Stimulated activated CD8-positive, alpha-beta memory T cell treated with anti-CD3 and anti-CD28 coated beads, Interleukin-7, amount 100 ng/mL, for 24 hours (primary cell): ENCODE results near the gene DGKI.

ENCODE experiments used
- DNase-seq: peaks from one replicate; pipeline ENCODE4 v3.0.0-alpha.2; 2020; ENCODE audit warnings: low read depth

DGKI gene

DNA sequence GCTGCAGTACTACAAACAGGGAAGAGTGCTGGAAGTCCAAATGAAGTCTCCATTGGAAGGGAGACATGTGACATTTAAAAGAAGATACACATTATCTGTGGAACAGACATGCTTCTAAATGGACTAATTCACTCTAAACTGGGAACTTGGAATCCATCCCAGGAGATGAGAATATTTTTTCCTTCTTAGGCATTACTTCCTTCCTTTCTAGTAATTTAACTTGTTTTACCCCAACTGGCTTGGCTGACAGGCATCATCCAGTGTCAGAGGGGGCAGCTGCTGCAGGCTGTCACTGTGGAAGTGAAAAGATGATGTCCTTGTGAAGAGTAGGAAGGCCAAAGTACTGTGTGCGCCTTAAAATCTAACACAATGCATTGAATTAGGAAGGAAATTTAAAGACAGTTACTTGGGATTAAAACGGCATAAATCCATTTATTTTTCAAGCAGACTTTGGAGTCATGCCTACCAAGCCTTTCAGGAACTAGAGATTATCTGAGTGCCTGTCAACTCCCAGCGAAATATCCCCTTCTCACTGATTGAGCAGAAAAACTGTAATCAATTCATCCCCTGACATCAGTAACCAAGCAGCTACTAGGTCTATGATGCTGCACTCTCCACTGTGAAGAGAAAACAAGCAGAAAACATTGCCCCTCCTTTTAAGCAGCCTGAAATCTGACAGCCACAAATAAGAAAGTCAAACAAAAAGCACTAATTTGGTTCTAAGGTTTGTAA lies 161.2 kb downstream of the DGKI start:
- DNase-seq, result no peak

DNA sequence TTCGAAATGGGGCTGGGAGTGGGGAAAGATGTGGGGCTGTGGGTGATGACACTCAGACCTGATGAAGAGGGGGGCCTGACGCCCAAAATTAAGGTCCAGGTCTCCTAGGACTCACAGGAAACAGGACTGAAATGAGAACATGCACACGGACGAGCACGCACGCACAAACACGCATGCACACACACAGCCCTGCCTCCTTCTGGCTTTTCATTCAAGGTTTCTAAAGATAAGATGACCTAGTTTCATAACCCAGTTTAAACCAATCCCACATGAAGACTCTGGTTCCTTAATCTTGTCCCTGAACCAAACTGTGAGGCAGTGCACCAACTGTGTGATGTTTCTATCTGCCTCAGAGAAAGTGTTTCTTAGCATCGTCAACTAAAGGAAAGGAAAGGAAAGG lies 162.0 kb downstream of the DGKI start:
- DNase-seq, result no peak

DNA sequence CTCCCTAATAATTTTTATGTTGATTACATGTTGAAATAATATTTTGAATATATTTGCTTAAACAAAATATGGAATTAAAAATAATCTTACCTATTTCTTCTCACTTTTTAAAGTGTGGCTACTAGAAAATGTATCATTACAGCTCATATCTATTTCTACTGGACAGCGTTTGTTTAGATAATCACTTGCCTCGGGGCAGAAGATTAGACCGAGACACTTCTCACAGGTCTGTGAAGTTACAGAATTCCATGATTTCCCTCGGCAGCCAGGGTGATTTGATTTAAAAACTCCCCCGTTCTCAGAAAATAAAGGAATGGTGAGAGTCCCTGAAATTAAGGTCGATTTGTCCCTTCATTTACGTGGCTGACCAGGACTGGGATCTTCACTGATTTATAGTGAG lies 162.5 kb downstream of the DGKI start:
- DNase-seq, result no peak

DNA sequence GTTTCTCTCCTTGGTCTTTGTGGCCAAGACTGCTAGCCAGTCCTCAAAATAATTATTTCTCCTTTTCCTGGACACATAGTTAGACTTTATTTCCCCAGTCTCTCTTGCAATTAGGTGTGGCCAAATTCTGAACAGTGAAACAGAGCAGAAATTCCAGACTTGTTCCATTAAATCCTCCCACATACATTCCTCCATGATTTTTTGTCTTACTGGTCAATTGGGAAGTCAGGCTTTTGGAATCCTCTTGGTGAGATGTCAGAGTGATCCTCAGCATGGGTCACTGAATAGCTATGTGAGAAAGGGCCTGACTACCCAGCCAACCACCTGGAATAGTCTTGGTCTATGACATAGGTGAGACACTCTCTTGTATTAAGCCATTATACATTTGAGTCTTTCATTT lies 164.2 kb downstream of the DGKI start:
- DNase-seq, result no peak

DNA sequence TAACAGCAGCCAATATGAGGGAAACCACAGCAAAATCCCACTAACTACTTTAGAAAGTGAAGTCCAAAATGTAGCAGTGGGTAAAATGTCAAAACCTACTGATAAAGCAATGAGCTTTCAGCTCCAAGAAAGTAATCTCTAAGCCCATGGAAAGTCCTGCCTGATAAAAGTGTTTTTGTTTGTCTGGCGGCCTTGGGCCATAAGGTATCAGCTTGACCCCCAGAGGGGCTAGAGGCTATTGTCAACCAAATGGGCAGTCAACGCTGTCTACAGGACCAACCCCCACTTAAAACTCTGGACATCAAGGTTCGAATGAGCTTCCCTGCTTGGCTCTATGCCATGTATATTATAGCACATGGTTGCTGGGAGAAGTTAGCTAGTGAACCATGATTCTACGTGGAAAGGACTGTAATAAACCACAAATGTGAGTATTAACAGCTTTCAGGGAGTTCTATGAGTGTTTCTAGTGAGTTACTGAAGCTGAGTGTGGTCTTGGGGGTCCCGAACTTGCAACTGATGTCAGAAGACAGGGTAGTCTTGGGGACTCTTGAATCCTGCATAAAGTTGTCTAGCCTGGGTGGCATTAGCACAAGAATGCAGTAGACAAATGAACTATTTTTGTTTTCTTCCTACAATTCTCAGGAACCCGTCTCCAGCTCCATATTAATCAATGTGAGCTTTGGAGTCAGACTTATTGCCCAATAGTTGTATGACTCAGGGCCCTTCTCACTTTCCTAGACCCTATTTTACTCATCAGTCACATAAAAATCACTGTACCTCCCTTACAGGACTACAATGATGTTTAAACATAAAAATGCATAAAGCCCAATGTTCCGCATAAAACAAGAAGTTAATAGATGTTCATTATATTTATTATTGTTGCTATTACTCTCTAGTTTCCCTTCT lies 164.9 kb downstream of the DGKI start:
- DNase-seq, result no peak

DNA sequence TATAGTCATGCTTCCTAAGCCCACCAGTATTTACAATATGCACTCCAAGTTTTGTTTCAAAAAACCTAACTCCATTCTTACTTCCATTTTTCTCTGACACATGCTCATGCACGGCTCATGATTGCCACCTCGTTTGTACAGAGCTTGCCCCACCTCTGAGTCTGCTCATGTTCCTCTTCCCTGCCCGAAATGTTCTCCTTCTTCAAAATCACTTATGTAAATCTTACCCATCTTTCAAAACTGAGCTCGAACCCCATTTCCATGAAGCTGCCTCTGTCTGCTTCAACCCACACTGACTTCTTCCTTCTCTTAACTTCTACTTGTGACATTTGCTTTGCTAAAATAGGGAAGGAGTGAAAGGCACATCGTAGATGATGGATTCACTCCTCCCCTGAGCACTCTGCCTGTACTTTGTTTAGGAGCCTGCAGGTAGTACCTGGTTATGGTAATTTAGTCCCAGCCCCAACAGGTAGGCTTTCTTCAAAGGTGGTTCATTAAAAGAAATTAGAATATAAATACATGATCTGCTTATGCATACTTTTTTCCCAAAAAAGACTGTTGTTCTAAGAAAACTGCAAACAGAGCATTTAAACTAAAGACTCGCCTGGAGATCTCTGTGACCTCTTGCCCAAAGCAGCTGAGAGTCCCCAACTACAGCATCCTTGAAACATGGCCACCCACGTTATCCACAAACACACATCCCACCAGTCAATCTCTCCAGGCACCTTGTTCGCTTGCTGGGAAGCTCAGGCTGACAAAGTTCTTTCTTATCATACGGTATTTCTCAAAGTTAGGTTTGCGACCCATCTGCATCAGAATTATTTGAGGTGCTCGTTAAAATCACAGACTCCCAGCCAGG lies 172.0 kb downstream of the DGKI start:
- no peak for DNase-seq

DNA sequence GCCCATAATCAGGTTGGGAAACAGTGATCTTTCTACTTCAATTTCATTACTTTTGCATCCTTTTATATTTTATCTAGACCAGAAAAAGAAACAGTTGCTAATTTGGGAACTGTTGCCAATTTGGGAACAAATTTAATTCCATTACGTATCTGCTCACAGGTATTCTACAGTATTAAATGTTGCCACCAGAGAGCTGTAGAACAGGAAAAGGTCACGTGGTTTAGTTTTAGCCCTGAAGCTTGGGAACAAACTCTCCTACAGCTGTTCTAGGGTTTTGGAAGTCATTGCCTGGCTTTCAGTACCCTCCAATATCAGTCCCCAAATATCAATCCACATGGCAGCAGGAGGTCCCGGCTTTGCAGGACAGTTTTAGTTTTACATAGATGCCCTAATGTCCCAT lies 172.7 kb downstream of the DGKI start:
- DNase-seq, result no peak

DNA sequence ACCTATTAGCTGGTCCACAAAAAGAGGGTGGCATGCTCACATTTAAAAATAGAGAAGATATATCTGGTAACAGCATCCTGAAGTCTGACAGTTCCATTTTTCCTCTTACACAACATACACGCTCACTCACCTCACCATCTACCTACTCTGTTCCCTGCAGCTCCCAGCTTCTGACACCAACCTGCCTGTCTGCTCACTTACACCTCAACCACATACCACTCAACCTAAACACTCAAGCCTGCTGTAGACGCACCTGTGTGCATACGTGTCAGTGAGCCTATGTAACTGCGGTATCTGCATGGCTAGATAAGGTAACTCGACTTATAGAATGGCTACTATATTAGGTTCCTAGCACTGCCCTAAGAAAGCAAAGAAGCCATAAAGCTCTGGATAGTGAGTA lies 174.9 kb downstream of the DGKI start:
- no peak for DNase-seq

DNA sequence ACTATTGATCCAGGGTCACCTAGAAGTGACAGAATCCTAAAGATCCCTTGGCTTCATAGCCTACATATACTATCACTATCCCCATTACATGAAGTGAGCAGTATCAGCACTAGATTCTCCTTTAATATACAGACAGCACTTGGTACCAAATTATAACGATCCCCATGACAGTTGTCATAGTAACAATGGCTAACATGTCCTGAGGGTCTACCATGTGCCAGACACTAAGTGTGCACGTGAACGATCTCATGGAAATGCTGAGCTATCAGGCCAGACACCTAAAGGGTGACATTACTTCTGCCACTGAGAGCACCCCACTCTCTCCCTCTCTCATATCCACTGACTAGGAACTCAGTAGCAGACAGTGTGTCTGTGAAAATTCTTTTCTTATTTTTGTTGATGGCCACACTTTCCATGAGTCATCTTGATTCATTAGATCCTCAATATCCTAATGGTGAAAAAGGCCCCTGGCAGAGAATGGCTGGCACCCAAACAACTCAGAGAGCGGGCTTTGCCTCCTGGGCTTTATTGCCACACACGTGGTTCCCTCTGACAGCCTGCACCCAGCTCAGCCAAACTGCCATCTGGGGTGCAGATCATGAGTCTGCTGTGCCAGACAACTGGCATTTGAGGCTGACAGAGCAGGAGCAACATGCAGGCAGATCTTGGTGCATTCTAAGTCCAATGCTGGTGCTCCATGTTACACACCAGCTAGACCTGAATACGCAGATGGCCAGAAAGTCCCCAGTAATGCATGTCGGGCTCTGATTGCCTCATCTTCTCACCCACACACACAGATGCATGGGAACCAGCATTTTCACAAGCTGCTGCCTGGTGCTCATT lies 176.3 kb downstream of the DGKI start:
- DNase-seq, result no peak

DNA sequence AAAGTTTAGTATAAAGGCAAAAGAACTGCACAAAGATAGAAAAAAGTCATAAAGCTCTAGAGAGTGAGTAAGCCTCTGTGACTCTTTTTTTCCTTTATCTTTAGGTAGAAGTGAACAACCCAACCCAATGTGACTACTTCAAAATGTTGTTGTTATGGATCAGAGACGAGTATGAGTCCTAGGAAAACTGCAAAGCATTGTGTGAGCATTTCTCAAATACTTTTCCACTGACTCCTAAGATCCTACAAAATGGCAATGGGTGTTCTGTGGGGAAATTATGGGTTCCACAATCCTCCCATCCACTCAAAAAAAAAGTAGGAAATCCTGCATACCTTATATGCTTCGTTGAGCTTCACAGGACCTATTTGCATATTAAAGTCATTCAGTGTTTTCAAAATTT lies 177.1 kb downstream of the DGKI start:
- DNase-seq, result no peak

DNA sequence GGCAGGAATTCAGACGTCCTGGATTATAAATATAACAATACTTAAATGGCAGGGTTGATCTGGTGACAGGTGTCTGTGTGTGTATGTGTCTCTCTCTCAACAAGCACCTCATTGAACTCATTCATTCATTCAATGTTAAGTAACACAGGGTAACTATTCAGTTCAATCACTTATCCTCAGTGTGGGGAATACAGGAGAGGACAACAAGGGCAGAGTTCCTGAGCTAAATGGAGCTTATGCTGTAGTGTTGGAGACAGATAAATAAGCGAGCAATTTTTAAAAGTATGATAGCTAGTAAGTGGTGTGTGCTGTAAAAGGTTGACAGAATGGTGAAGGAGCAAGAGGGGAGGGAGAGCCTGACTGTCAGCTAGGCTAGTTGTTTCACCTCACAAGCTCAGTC lies 178.4 kb downstream of the DGKI start:
- DNase-seq, result no peak

DNA sequence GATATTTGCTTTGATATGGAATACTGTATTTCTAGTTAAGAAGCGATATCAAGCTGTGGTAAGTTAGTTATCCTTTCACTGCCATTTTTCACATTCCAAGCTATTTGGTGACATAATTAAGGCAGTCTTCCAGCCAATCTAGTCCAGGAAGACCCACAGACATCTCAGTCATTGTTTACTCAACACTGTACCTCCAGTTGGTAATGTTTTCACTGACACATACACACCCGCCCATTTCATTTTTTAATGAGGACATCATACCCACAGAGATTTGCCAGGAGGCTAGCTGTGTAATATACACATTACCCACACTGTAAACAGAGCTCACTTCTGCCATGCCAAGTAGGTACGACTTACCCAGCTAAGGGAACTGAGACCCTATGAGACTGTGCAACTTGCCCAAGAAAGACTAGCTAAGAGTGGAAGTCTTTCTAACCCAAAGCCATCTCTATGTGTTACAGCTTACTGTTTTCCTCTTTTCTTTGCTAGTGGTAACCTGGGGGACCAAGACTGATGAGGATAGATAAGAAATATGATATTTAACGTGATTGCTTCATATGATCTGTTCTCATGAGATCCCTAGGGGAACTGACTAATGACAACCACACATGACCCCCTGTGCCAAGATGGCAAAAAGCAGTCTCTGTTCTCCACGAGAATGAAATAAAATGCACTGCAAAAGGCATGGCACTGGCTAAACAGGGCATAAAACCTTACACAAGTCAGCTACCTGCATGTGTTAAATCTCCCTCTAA lies 179.0 kb downstream of the DGKI start:
- no peak for DNase-seq

DNA sequence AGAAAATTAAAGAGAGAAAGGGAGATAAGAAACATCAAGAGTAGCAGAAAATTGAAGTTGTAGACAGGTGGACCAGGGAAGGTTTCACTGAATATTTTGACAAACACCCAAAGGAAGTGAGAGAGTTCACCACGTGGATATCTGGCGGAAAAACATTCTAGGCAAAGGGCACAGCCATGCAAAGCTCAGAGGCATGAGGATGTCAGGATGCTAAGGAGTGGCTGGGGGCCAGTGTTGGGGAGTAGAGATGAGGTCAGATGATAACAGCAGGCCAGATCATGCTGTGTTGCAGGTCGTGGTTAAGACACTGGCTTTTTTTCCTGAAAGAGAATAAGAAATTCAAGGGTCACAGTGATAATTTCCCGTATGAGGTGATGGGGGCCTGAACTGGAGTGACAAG lies 181.9 kb downstream of the DGKI start:
- no peak for DNase-seq

DNA sequence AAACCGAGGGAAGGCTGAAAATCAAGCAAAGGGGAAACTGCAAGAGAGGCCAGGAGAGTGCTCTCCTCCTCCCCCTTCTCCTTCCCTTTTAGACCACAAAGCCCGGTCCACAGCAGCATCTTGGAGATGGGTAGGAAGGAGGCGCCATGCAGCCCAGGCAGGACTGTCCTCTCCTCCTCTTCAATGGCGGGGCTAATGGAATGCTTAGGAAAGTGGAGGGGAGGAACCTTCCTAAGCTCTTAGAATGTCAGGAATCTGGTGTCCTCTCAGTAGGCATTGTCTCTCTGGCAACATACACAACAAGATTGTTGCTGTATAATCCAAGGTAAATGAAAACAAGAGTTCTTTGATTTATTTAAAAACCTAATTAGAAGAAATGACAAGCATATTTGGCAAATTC lies 185.1 kb downstream of the DGKI start:
- no peak for DNase-seq

DNA sequence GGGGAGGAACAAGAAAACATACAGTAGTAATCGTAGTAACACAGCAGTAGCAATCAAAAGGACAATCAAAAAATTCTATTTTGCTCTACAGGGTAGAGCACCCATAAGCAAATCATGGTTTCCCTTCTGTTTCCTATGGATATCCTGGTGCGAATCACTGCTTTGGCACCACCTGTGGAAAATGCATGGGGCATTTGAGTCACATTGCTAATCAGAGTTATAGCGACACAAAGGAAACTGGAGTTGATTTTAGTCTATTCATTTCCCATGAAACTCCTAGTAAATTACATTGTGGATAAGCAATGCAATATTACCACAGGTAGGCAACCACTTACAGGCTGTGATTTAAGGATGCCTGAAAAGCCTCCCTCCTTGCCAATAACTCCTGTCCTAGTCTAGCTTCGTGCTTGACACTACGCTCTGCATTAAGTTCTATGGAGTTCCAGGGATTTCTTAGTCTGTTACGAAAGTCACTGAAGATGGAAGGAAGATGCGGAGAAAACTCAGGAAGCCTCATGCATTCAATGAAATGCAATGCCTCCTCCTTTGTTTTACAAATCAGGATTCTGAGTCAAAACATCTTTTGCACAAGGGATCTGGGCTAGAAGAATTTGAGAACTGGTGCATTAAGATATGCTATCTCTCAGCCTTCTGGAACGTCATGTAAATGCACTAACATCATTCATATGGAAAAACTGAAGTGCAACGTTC lies 188.4 kb downstream of the DGKI start:
- DNase-seq, result no peak

DNA sequence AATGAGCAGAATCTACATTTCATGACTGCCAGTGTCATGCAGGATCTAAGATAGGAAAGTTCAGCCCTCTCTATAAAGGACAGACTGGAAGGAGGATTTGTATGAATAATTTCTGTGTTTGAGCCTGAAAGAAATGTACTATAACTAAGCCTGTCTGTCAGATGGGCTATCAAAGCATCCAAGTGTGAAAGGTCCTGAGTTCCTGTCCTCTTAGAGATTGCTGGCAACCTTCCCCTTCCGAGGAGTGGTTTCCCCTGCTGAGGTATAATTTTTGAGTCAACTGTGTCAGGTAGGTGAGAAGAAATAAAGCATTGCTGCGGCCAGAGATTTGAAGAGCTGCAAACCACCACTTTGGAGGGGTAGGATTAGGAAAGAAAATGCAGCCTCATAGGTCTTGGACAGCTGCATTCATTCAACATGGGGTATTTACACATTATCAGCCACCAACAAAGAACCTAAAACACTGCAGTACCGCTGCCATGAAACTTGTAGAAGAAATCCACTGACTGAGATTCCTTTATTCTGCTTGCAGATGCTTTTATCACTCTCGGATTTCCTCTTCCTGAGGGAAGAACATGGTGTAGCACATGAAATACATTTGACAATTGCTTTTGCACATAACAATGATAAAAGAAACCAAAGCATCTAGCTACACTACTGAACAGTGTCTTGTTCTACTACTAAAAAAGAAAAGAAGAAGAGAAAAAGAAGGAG lies 189.1 kb downstream of the DGKI start:
- DNase-seq, result no peak

DNA sequence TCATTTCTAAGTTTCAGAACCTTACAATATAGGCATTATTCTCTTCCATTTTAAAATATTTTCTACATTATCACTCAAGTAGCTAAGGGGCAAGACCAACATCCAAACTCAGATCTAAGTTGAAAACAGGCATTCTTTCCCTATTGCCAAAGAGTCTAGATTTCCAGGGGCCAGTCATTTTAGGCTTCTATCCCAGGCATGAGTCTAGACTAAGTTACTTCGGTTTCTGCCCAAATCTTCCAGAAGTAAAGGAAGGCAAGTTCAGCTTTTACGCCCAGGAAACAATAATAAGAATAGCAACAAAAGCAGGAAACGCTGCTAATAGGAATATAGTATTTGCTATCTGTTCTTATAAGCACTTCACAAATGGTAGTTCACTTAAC lies 189.9 kb downstream of the DGKI start:
- DNase-seq, result no peak

DNA sequence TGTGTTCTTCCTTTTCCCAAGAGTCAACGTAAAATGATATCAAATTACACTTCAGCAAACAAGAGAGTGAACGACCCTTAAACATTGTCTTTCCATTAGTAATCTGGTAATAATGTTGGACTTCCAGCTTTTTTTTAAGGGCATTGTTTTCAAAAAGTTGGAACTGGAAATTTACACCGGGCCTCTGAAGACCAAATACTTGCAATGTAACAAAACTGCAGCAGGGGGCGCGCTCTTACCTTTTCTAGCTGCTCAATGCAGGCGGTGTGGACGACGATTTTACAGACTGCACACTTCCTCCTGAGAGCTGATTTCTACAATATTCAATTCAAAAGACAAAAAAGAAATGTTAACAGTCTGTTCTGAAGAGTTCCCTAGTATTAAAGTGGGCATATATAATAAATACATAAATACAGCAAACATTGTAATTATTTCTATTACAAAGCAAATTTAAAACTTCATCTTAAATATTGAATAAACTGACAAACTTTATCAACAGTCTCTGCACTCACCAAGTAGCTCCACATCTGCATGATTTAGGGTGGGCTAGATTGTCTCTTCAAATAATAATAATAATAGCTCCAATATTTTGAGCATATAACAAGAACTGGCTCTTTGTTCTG lies 190.4 kb downstream of the DGKI start:
- peak; percentile 51 for DNase-seq

DNA sequence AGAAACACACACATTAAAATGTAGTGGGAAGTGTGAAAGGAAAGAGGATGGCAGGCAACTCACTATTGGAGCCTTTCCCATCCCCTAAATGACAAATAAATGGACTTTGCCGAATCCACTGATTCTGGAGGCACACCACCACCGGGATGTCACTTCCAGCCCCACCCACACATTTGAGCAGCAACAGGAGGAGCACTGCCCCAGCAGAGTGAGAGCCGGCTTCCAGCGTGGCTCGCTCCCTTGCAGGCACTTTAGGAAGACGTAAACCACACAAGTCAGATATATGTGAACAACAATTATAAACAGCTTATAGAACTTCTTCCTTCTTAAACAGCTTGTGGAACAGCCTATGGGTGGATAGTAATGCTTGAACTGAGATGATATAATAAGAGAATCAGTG lies 191.0 kb downstream of the DGKI start:
- no peak for DNase-seq
